ENCODE measurements around the gene PSAPL1.

Gene PSAPL1

GRCh38 chr4:7474320-7474719, 39.6 kb upstream of the PSAPL1 start:
- DNase-seq (ENCODE audit: low read depth): no peak
- no peak overlapping the region for H3K4me3 ChIP-seq (ENCODE audit: low read depth, low read length)
- TF ChIP-seq CTCF (conservative IDR thresholded peaks at IDR 0.05; ENCODE audit: low read depth, low read length): no peak

GRCh38 chr4:7473081-7473480, 38.4 kb upstream of the PSAPL1 start:
- no peak for DNase-seq (ENCODE audit: low read depth)
- H3K4me3 ChIP-seq (ENCODE audit: low read depth, low read length): no peak overlapping the region
- TF ChIP-seq CTCF (conservative IDR thresholded peaks at IDR 0.05; ENCODE audit: low read depth, low read length): no peak

- H3K4me3 ChIP-seq (ENCODE audit: low read depth, low read length): no peak overlapping the region
- no peak for TF ChIP-seq CTCF (conservative IDR thresholded peaks at IDR 0.05; ENCODE audit: low read depth, low read length)
- DNase-seq (ENCODE audit: low read depth): no peak
These were observed 37.8 kb upstream of the PSAPL1 start for GRCh38 chr4:7472442-7473013.

- H3K4me3 ChIP-seq (ENCODE audit: low read depth, low read length): no peak overlapping the region
- no peak for DNase-seq (ENCODE audit: low read depth)
- no peak for TF ChIP-seq CTCF (conservative IDR thresholded peaks at IDR 0.05; ENCODE audit: low read depth, low read length)
These were observed 35.9 kb upstream of the PSAPL1 start for GRCh38 chr4:7470522-7471128.

- no peak for TF ChIP-seq CTCF (conservative IDR thresholded peaks at IDR 0.05; ENCODE audit: low read depth, low read length)
These were observed 35.4 kb upstream of the PSAPL1 start for GRCh38 chr4:7470111-7470510.

GRCh38 chr4:7469023-7469422, 34.3 kb upstream of the PSAPL1 start:
- no peak for DNase-seq (ENCODE audit: low read depth)
- TF ChIP-seq CTCF (conservative IDR thresholded peaks at IDR 0.05; ENCODE audit: low read depth, low read length): no peak
- no peak overlapping the region for H3K4me3 ChIP-seq (ENCODE audit: low read depth, low read length)

More at GRCh38 chr4:7470111-7470510, 35.4 kb upstream of the PSAPL1 start:
- no peak overlapping the region for H3K4me3 ChIP-seq (ENCODE audit: low read depth, low read length)
- DNase-seq (ENCODE audit: low read depth): no peak

GRCh38 chr4:7467471-7467870, 32.7 kb upstream of the PSAPL1 start:
- no peak overlapping the region for H3K4me3 ChIP-seq (ENCODE audit: low read depth, low read length)
- no peak for DNase-seq (ENCODE audit: low read depth)
- TF ChIP-seq CTCF (conservative IDR thresholded peaks at IDR 0.05; ENCODE audit: low read depth, low read length): no peak

Measured in choroid plexus epithelial cell (primary cell).